SK-N-SH treated with all-trans-retinoic acid at 6 μM for 48 hours (cell line): ENCODE results near the gene GRK1.

Source experiments
- ATAC-seq: fragments of 200-7000 bp; cut with Tn5 transposase; 3 replicates; pipeline ENCODE4 v1.9.1; 2020; ENCODE audit warnings: mild to moderate bottlenecking, moderate library complexity
- BACH2 ChIP-seq: fragments of 250-450 bp; sonication (Bioruptor Pico); IDR thresholded peaks from 2 replicates; pipeline ENCODE4 v1.9.0; 2021; ENCODE audit warnings: mild to moderate bottlenecking, borderline replicate concordance
- ESRRG ChIP-seq: fragments of 250-450 bp; sonication (Bioruptor Pico); IDR thresholded peaks from 2 replicates; pipeline ENCODE4 v1.6.1; 2021; ENCODE audit warnings: mild to moderate bottlenecking
- GLIS3 ChIP-seq: fragments of 250-450 bp; sonication (Bioruptor Pico); IDR thresholded peaks from 2 replicates; pipeline ENCODE4 v1.5.0; 2020; ENCODE audit warnings: mild to moderate bottlenecking, moderate library complexity
- ISL1 ChIP-seq: fragments of 250-450 bp; sonication (Bioruptor Pico); IDR thresholded peaks from 2 replicates; pipeline ENCODE4 v2.1.2; 2022; ENCODE audit warnings: mild to moderate bottlenecking, moderate library complexity
- PPARA ChIP-seq: fragments of 250-450 bp; sonication (Bioruptor Pico); IDR thresholded peaks from 2 replicates; pipeline ENCODE4 v1.5.0; 2020; ENCODE audit warnings: mild to moderate bottlenecking, borderline replicate concordance
- RARB ChIP-seq: fragments of 250-450 bp; sonication (Bioruptor Pico); IDR thresholded peaks from 2 replicates; pipeline ENCODE4 v1.8.0; 2021; ENCODE audit warnings: mild to moderate bottlenecking, moderate library complexity
- SNAI2 ChIP-seq: fragments of 250-450 bp; sonication (Bioruptor Pico); IDR thresholded peaks from 2 replicates; pipeline ENCODE4 v1.5.0; 2020; ENCODE audit warnings: mild to moderate bottlenecking, moderate library complexity
- TCF4 ChIP-seq: fragments of 250-450 bp; sonication (Bioruptor Pico); IDR thresholded peaks from 2 replicates; pipeline ENCODE4 v1.8.0; 2021; ENCODE audit warnings: mild to moderate bottlenecking, moderate library complexity, borderline replicate concordance
- ZC3H10 ChIP-seq: fragments of 250-450 bp; sonication (Bioruptor Pico); IDR thresholded peaks from 2 replicates; pipeline ENCODE4 v1.5.1; 2021; ENCODE audit warnings: mild to moderate bottlenecking, moderate library complexity
- ZFP3 ChIP-seq: fragments of 250-450 bp; sonication (Bioruptor Pico); IDR thresholded peaks from 2 replicates; pipeline ENCODE4 v1.5.0; 2020; ENCODE audit warnings: mild to moderate bottlenecking, moderate library complexity
- ZFP30 ChIP-seq: fragments of 450-650 bp; formaldehyde crosslinking; IDR thresholded peaks from 2 replicates; pipeline ENCODE4 v1.5.0; 2022; ENCODE audit warnings: mild to moderate bottlenecking, moderate library complexity
- ZNF565 ChIP-seq: fragments of 450-650 bp; formaldehyde crosslinking; conservative IDR thresholded peaks from 2 replicates; pipeline ENCODE4 v1.5.0; 2020; ENCODE audit warnings: low read depth, mild to moderate bottlenecking, moderate library complexity
- ZNF70 ChIP-seq: fragments of 450-650 bp; formaldehyde crosslinking; IDR thresholded peaks from 2 replicates; pipeline ENCODE4 v1.5.0; 2020; ENCODE audit warnings: mild to moderate bottlenecking, moderate library complexity
- ZNF8 ChIP-seq: fragments of 450-650 bp; formaldehyde crosslinking; IDR thresholded peaks from 2 replicates; pipeline ENCODE4 v1.5.0; 2020; ENCODE audit warnings: mild to moderate bottlenecking, moderate library complexity
- TF ChIP-seq, protein P1 (sequence below): fragments of 250-450 bp; sonication (Bioruptor Pico); IDR thresholded peaks from 2 replicates; pipeline ENCODE4 v1.5.0; 2020; ENCODE audit warnings: mild to moderate bottlenecking, moderate library complexity
- TF ChIP-seq, protein P2 (sequence below): fragments of 250-450 bp; sonication (Bioruptor Pico); IDR thresholded peaks from 2 replicates; pipeline ENCODE4 v1.8.0; 2021; ENCODE audit warnings: low read depth, mild to moderate bottlenecking, moderate library complexity, borderline replicate concordance
- TF ChIP-seq, protein P3 (sequence below): fragments of 250-450 bp; sonication (Bioruptor Pico); IDR thresholded peaks from 2 replicates; pipeline ENCODE4 v1.8.0; 2020; ENCODE audit warnings: mild to moderate bottlenecking, moderate library complexity, borderline replicate concordance
- TF ChIP-seq, protein P4 (sequence below): fragments of 250-450 bp; sonication (Bioruptor Pico); IDR thresholded peaks from 2 replicates; pipeline ENCODE4 v1.5.1; 2020; ENCODE audit warnings: low read depth, mild to moderate bottlenecking, moderate library complexity

Gene GRK1

DNA sequence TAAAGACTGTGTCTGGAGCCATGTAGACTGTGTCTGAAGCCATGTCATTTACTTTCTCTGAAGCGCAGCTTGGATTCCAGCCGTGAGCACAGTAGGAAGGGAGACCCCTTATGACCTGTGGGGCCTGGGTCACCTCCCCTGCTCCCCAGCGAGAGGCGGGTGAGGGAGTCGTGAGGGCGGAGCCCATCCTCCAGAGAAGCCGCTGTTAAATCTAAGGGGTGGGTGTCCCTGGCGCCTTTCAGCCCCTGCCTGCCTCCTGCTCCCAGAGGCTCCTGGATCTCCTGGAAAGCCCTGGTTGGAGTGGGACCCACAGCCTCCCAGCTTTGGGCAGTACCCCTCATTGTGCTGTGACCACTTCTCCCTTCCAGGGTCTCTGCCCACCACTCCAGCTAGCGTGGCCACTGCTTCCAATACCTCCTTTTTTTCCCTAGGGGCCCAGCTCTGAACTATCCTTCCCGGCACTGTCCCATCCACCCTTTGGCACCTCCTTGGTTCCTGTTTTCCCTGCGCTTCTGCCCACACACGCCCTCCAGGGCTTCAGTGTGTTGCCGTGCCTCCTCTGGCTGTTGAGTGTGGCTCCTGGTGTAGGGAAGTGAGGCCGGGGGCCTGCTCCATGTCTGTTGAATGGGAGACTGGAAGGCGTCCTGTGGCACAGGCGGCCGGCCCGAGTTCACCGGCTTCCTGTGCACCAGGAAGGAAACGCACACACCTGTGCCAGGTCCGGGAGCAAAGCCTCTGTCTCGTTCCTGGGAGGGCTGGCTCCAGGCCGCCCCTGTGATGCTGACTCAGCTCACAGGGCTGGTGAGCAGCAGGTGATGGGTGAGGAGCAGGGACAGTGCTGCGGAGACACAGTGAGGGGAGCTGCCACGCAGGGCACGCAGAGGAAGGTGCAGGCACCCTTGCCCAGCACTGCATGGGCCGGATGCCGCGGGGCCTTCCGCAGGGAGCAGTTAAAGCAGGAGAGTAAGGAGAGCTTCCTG, 38.4 kb upstream of the GRK1 start:
- TF ChIP-seq, protein P1, sequence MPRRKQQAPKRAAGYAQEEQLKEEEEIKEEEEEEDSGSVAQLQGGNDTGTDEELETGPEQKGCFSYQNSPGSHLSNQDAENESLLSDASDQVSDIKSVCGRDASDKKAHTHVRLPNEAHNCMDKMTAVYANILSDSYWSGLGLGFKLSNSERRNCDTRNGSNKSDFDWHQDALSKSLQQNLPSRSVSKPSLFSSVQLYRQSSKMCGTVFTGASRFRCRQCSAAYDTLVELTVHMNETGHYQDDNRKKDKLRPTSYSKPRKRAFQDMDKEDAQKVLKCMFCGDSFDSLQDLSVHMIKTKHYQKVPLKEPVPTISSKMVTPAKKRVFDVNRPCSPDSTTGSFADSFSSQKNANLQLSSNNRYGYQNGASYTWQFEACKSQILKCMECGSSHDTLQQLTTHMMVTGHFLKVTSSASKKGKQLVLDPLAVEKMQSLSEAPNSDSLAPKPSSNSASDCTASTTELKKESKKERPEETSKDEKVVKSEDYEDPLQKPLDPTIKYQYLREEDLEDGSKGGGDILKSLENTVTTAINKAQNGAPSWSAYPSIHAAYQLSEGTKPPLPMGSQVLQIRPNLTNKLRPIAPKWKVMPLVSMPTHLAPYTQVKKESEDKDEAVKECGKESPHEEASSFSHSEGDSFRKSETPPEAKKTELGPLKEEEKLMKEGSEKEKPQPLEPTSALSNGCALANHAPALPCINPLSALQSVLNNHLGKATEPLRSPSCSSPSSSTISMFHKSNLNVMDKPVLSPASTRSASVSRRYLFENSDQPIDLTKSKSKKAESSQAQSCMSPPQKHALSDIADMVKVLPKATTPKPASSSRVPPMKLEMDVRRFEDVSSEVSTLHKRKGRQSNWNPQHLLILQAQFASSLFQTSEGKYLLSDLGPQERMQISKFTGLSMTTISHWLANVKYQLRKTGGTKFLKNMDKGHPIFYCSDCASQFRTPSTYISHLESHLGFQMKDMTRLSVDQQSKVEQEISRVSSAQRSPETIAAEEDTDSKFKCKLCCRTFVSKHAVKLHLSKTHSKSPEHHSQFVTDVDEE, result no peak
- no peak for TF ChIP-seq PPARA (CRISPR knock-in tag)
- TF ChIP-seq SNAI2 (CRISPR knock-in tag), result no peak
- no peak for TF ChIP-seq ZNF70
- TF ChIP-seq, protein P2, sequence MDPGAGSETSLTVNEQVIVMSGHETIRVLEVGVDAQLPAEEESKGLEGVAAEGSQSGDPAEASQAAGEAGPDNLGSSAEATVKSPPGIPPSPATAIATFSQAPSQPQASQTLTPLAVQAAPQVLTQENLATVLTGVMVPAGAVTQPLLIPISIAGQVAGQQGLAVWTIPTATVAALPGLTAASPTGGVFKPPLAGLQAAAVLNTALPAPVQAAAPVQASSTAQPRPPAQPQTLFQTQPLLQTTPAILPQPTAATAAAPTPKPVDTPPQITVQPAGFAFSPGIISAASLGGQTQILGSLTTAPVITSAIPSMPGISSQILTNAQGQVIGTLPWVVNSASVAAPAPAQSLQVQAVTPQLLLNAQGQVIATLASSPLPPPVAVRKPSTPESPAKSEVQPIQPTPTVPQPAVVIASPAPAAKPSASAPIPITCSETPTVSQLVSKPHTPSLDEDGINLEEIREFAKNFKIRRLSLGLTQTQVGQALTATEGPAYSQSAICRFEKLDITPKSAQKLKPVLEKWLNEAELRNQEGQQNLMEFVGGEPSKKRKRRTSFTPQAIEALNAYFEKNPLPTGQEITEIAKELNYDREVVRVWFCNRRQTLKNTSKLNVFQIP (CRISPR knock-in tag), result no peak
- TF ChIP-seq ZFP30 (CRISPR knock-in tag), result no peak
- TF ChIP-seq ZFP3, result no peak
- TF ChIP-seq ZNF565 (CRISPR knock-in tag), result no peak
- ATAC-seq, result no peak

DNA sequence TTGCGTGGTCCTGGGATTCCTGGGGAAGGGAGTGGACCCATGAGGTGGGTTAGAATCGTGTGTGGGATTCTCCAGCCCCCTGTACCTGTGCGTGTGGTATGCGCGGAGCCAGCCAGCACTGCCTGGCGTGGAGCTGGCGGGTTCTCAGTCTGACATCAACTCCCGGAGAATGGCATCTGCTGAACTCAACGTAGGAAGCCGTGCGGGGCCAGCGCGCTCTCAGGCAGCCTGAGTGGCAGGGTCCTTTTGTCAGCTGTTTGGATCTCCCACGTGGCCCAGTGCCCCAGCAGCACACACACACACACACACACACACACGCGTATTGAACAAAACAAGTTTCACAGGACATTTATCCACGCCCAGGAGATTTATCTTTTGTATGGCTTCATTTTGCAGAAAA, 37.2 kb upstream of the GRK1 start:
- no peak for ATAC-seq
- TF ChIP-seq, protein P3, sequence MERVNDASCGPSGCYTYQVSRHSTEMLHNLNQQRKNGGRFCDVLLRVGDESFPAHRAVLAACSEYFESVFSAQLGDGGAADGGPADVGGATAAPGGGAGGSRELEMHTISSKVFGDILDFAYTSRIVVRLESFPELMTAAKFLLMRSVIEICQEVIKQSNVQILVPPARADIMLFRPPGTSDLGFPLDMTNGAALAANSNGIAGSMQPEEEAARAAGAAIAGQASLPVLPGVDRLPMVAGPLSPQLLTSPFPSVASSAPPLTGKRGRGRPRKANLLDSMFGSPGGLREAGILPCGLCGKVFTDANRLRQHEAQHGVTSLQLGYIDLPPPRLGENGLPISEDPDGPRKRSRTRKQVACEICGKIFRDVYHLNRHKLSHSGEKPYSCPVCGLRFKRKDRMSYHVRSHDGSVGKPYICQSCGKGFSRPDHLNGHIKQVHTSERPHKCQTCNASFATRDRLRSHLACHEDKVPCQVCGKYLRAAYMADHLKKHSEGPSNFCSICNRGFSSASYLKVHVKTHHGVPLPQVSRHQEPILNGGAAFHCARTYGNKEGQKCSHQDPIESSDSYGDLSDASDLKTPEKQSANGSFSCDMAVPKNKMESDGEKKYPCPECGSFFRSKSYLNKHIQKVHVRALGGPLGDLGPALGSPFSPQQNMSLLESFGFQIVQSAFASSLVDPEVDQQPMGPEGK (CRISPR knock-in tag), result no peak

DNA sequence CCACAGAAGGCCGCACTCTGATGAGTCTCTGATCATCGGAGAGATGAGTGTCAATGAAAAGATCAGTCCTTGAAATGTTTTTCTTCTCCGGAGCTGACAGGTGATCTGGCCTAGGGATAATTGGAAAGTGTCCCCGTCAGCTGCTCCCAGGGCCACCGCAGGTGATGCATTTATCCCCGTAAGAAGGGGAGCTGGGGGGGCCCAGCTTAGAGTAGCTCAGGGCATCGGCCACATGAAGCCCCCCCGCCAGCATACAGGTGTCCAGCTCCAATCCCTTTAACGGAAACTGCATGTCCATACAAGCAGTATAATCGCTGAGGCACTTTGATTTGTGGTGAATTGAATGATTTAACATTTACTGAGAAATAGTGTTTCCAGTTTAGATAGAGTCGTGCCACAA, 36.7 kb upstream of the GRK1 start:
- ATAC-seq, result no peak
- TF ChIP-seq, protein P3 (CRISPR knock-in tag), result no peak
- no peak for TF ChIP-seq TCF4 (CRISPR knock-in tag)

DNA sequence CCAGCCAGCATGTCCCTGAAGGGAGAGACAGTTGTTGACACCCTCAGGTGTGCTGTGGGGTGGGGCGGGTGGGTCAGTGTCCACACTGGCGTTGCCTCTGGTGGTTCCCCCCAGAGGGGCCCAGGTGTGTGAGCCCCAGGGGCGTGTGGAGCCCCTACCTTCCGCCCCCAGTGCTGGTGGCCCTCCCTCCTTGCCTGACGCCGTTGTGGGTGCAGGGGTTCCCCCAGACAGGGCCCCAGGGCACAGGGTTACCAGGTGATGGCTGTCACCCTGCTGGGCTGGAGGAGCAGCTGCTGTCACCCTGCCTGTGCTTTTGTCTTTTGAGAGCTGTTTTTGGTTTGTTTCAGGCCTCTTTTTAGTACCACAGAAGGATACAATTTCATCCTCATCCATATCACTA, 36.2 kb upstream of the GRK1 start:
- ATAC-seq, result no peak
- no peak for TF ChIP-seq ZFP3
- TF ChIP-seq BACH2, result no peak
- no peak for TF ChIP-seq RARB
- TF ChIP-seq ZNF70, result no peak
- TF ChIP-seq ZC3H10 (CRISPR knock-in tag), result no peak
- TF ChIP-seq ZNF565 (CRISPR knock-in tag), result no peak
- TF ChIP-seq TCF4 (CRISPR knock-in tag), result no peak
- TF ChIP-seq, protein P4, sequence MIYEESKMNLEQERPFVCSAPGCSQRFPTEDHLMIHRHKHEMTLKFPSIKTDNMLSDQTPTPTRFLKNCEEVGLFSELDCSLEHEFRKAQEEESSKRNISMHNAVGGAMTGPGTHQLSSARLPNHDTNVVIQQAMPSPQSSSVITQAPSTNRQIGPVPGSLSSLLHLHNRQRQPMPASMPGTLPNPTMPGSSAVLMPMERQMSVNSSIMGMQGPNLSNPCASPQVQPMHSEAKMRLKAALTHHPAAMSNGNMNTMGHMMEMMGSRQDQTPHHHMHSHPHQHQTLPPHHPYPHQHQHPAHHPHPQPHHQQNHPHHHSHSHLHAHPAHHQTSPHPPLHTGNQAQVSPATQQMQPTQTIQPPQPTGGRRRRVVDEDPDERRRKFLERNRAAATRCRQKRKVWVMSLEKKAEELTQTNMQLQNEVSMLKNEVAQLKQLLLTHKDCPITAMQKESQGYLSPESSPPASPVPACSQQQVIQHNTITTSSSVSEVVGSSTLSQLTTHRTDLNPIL (CRISPR knock-in tag), result no peak
- TF ChIP-seq ZFP30 (CRISPR knock-in tag), result no peak
- no peak for TF ChIP-seq GLIS3 (CRISPR knock-in tag)
- TF ChIP-seq, protein P1, result no peak
- TF ChIP-seq ISL1 (CRISPR knock-in tag), result no peak
- no peak for TF ChIP-seq ZNF8 (CRISPR knock-in tag)
- TF ChIP-seq ESRRG (CRISPR knock-in tag), result no peak
- TF ChIP-seq, protein P2 (CRISPR knock-in tag), result no peak
